Subcutaneous abdominal adipose tissue (tissue), 5 donors: Measurements from ENCODE around the gene AHNAK.

Experiments
- H3K27ac ChIP-seq: one replicate; pipeline ENCODE4 v1.7.0; 2013; ENCODE audit warnings: low read depth, mild to moderate bottlenecking, inconsistent platforms, low read length, moderate library complexity
- H3K27me3 ChIP-seq, 5 donors: one replicate each; pipeline ENCODE4 v1.7.0; 2013; ENCODE audit warnings: low read length in 5 of 5, inconsistent platforms in 1 of 5; ENCODE audit not compliant: control insufficient read depth in 5 of 5, insufficient read depth in 4 of 5
- H3K36me3 ChIP-seq, 5 donors: one replicate each; pipeline ENCODE4 v1.7.0; 2013; ENCODE audit warnings: low read length in 5 of 5; ENCODE audit not compliant: control insufficient read depth in 5 of 5, insufficient read depth in 5 of 5
- H3K4me1 ChIP-seq, 5 donors: one replicate each; pipeline ENCODE4 v1.7.0; 2013; ENCODE audit warnings: low read length in 5 of 5, mild to moderate bottlenecking in 3 of 5, moderate library complexity in 1 of 5; ENCODE audit not compliant: control insufficient read depth in 5 of 5, insufficient read depth in 5 of 5
- H3K4me3 ChIP-seq, 5 donors: one replicate each; pipeline ENCODE4 v1.7.0; 2013; ENCODE audit warnings: low read length in 5 of 5, low read depth in 1 of 5
- H3K9ac ChIP-seq, 5 donors: one replicate each; pipeline ENCODE4 v1.7.0; 2013; ENCODE audit warnings: low read length in 5 of 5, mild to moderate bottlenecking in 4 of 5, moderate library complexity in 3 of 5
- H3K9me3 ChIP-seq, 5 donors: one replicate each; pipeline ENCODE4 v1.7.0; 2013; ENCODE audit warnings: low read length in 5 of 5; ENCODE audit not compliant: control insufficient read depth in 5 of 5
- donor health status: healthy.
- donor health status: healthy.
- donor health status: healthy.
- donor health status: healthy.
- donor health status: healthy.

AHNAK gene

GRCh38 chr11:62431171-62431901 is 115.3 kb downstream of the AHNAK start:
- Histone ChIP-seq H3K4me3 (no peak overlapping the region), H3K9me3 (no peaks in the 10 kb centered on the region), H3K9ac (no peak overlapping the region), H3K36me3 (peaks cover 0 to 2% (median 0%) of the 10 kb centered on the region in 5 donors), H3K4me1 (peaks cover 2 to 62% (median 55%) of the 10 kb centered on the region in 5 donors), H3K27me3 (no peaks in the 10 kb centered on the region), H3K27ac (peak overlapping the region; percentile 13)

- Histone ChIP-seq H3K9me3 (no peaks in the 10 kb centered on the region), H3K4me1 (peaks cover 2 to 55% (median 50%) of the 10 kb centered on the region in 5 donors), H3K4me3 (no peak overlapping the region), H3K27ac (peak overlapping the region; percentile 13), H3K36me3 (peaks cover 0 to 2% (median 0%) of the 10 kb centered on the region in 5 donors), H3K9ac (peak overlapping the region in 1 of 5 donors; percentile 5), H3K27me3 (no peaks in the 10 kb centered on the region)
Measured at GRCh38 chr11:62430425-62430824, 116.2 kb downstream of the AHNAK start.

GRCh38 chr11:62428871-62429560 is 117.6 kb downstream of the AHNAK start:
- Histone ChIP-seq H3K9me3 (no peaks in the 10 kb centered on the region), H3K27ac (peak overlapping the region; percentile 4), H3K36me3 (peaks cover 0 to 2% (median 0%) of the 10 kb centered on the region in 5 donors), H3K27me3 (no peaks in the 10 kb centered on the region), H3K9ac (no peak overlapping the region), H3K4me3 (no peak overlapping the region), H3K4me1 (peaks cover 2 to 49% (median 42%) of the 10 kb centered on the region in 5 donors)

- no peaks in the 10 kb centered on the region for H3K9me3 ChIP-seq
- peak overlapping the region; percentile 28 for H3K27ac ChIP-seq
- H3K4me1 ChIP-seq, result peaks cover 2 to 41% (median 32%) of the 10 kb centered on the region in 5 donors
Measured at GRCh38 chr11:62427630-62428233, 118.9 kb downstream of the AHNAK start.

GRCh38 chr11:62423012-62423411 is 123.6 kb downstream of the AHNAK start:
- no peaks in the 10 kb centered on the region for H3K36me3 ChIP-seq
- no peaks in the 10 kb centered on the region for H3K27me3 ChIP-seq
- no peaks in the 10 kb centered on the region for H3K9me3 ChIP-seq
- no peak overlapping the region for H3K9ac ChIP-seq
- peaks cover 7 to 48% (median 33%) of the 10 kb centered on the region in 5 donors for H3K4me1 ChIP-seq
- no peak overlapping the region for H3K4me3 ChIP-seq
- H3K27ac ChIP-seq, result no peak overlapping the region

More at GRCh38 chr11:62427630-62428233, 118.9 kb downstream of the AHNAK start:
- Histone ChIP-seq H3K4me3 (no peak overlapping the region), H3K9ac (peak overlapping the region in 1 of 5 donors; percentile 31), H3K36me3 (no peaks in the 10 kb centered on the region), H3K27me3 (no peaks in the 10 kb centered on the region)

- Histone ChIP-seq H3K27ac (no peak overlapping the region), H3K4me1 (peaks cover 7 to 43% (median 27%) of the 10 kb centered on the region in 5 donors), H3K9me3 (no peaks in the 10 kb centered on the region), H3K27me3 (no peaks in the 10 kb centered on the region), H3K36me3 (no peaks in the 10 kb centered on the region), H3K9ac (peak overlapping the region in 1 of 5 donors; percentile 14), H3K4me3 (no peak overlapping the region)
Measured at GRCh38 chr11:62421996-62422395, 124.6 kb downstream of the AHNAK start.

GRCh38 chr11:62420882-62421281 is 125.7 kb downstream of the AHNAK start:
- Histone ChIP-seq H3K27me3 (no peaks in the 10 kb centered on the region), H3K36me3 (no peaks in the 10 kb centered on the region), H3K27ac (no peak overlapping the region), H3K9me3 (no peaks in the 10 kb centered on the region), H3K4me1 (peaks cover 7 to 37% (median 22%) of the 10 kb centered on the region in 5 donors), H3K9ac (no peak overlapping the region), H3K4me3 (no peak overlapping the region)

GRCh38 chr11:62419943-62420342 is 126.7 kb downstream of the AHNAK start:
- Histone ChIP-seq H3K9me3 (no peaks in the 10 kb centered on the region), H3K27ac (peak overlapping the region; percentile 51), H3K4me3 (peak overlapping the region in 1 of 5 donors; percentile 8), H3K27me3 (no peaks in the 10 kb centered on the region), H3K9ac (peak overlapping the region in 1 of 5 donors; percentile 63), H3K36me3 (no peaks in the 10 kb centered on the region), H3K4me1 (peaks cover 7 to 32% (median 22%) of the 10 kb centered on the region in 5 donors)

GRCh38 chr11:62419314-62419929 is 127.2 kb downstream of the AHNAK start:
- Histone ChIP-seq H3K27ac (peak overlapping the region; percentile 51), H3K4me1 (peaks cover 7 to 29% (median 21%) of the 10 kb centered on the region in 5 donors), H3K9ac (peak overlapping the region in 2 of 5 donors; percentile 16 to 63), H3K9me3 (no peaks in the 10 kb centered on the region), H3K36me3 (no peaks in the 10 kb centered on the region), H3K4me3 (peak overlapping the region in 1 of 5 donors; percentile 8), H3K27me3 (no peaks in the 10 kb centered on the region)
